Prostate gland (tissue), 2 donors: Measurements from ENCODE around the gene MIA.

Experiments
- CTCF ChIP-seq, 4 experiments: fragments of 200-600 bp in 2 of 4; fragments of 450-650 bp in 2 of 4; sonication (generic) in 2 of 4; IDR thresholded peaks; 1 replicate in 3 of 4; 2 replicates in 1 of 4; pipeline ENCODE4 v1.5.1; 2016 to 2019; ENCODE audit warnings: antibody characterized with exemption in 4 of 4, mild to moderate bottlenecking in 2 of 4, moderate library complexity in 2 of 4
- POLR2AphosphoS5 ChIP-seq: sonication (generic); formaldehyde crosslinking; IDR thresholded peaks from one replicate; pipeline ENCODE4 v1.6.1; 2017; ENCODE audit warnings: antibody characterized with exemption

- TF ChIP-seq CTCF (IDR thresholded peaks at IDR 0.05) (peak in 3 of 4 experiments; percentile 11 to 59 (median 36)), POLR2AphosphoS5 (peak; percentile 89)
These were observed 2.8 kb downstream of the MIA start, which contains the start of gene RAB4B for GRCh38 chr19:40777937-40778705.
